ENCODE measurements around the gene PRDM1.
A peak's percentile ranks its signal among the peaks of the same experiment; 100 is the strongest.

The PRDM1 gene

GRCh38 chr6:106097411-106098231, 11.5 kb downstream of the PRDM1 start:
- DNase-seq (ENCODE audit: low read depth in 2 of 2) = no peak

GRCh38 chr6:106098383-106099234, 12.5 kb downstream of the PRDM1 start:
- peak; percentile 49 to 69 for DNase-seq (ENCODE audit: low read depth in 2 of 2)

- DNase-seq (ENCODE audit: low read depth in 2 of 2) = no peak
Observed at GRCh38 chr6:106099235-106099537, 13.1 kb downstream of the PRDM1 start.

GRCh38 chr6:106100755-106101154, 14.6 kb downstream of the PRDM1 start:
- DNase-seq (ENCODE audit: low read depth in 2 of 2) = no peak

- DNase-seq (ENCODE audit: low read depth in 2 of 2) = no peak
Observed at GRCh38 chr6:106101466-106101865, 15.3 kb downstream of the PRDM1 start.

- peak in 1 of 2 donors; percentile 50 for DNase-seq (ENCODE audit: low read depth in 2 of 2)
Observed at GRCh38 chr6:106102034-106102433, 15.9 kb downstream of the PRDM1 start.

- DNase-seq (ENCODE audit: low read depth in 2 of 2) = no peak
Observed at GRCh38 chr6:106102967-106103727, 17.0 kb downstream of the PRDM1 start.

- peak in 1 of 2 donors; percentile 33 for DNase-seq (ENCODE audit: low read depth in 2 of 2)
Observed at GRCh38 chr6:106103728-106104109, 17.6 kb downstream of the PRDM1 start.

GRCh38 chr6:106104476-106104875, 18.3 kb downstream of the PRDM1 start:
- no peak for DNase-seq (ENCODE audit: low read depth in 2 of 2)

- DNase-seq (ENCODE audit: low read depth in 2 of 2) = no peak
Observed at GRCh38 chr6:106104941-106105340, 18.8 kb downstream of the PRDM1 start.

GRCh38 chr6:106105493-106105892, 19.4 kb downstream of the PRDM1 start:
- DNase-seq (ENCODE audit: low read depth in 2 of 2) = no peak

GRCh38 chr6:106106276-106107042, 20.3 kb downstream of the PRDM1 start:
- DNase-seq (ENCODE audit: low read depth in 2 of 2) = no peak

GRCh38 chr6:106107043-106107613, 21.0 kb downstream of the PRDM1 start:
- no peak for DNase-seq (ENCODE audit: low read depth in 2 of 2)

GRCh38 chr6:106108129-106108528, 22.0 kb downstream of the PRDM1 start:
- DNase-seq (ENCODE audit: low read depth in 2 of 2) = no peak

- no peak for DNase-seq (ENCODE audit: low read depth in 2 of 2)
Observed at GRCh38 chr6:106109029-106109428, 22.9 kb downstream of the PRDM1 start.

GRCh38 chr6:106110164-106110826, 24.2 kb downstream of the PRDM1 start:
- DNase-seq (ENCODE audit: low read depth in 2 of 2) = no peak

GRCh38 chr6:106112433-106112832, 26.3 kb downstream of the PRDM1 start:
- no peak for DNase-seq (ENCODE audit: low read depth in 2 of 2)

- no peak for DNase-seq (ENCODE audit: low read depth in 2 of 2)
Observed at GRCh38 chr6:106113256-106113959, 27.3 kb downstream of the PRDM1 start.

- DNase-seq (ENCODE audit: low read depth in 2 of 2) = peak; percentile 60 to 69
Observed at GRCh38 chr6:106114492-106114891, 28.4 kb downstream of the PRDM1 start.

- no peak for DNase-seq (ENCODE audit: low read depth in 2 of 2)
Observed at GRCh38 chr6:106115286-106115685, 29.1 kb downstream of the PRDM1 start.

All from stimulated activated CD8-positive, alpha-beta memory T cell treated with anti-CD3 and anti-CD28 coated beads, Interleukin-2, amount 100 ng/mL, for 48 hours (primary cell).